Psoas muscle (tissue), 8 donors: ENCODE results near the gene KCTD2. TPM values are rescaled to one million over a fixed set of nuclear protein-coding genes. Genes with fewer than 3 reads are reported as not detected.
A peak's percentile ranks its signal among the peaks of the same experiment; 100 is the strongest.

ENCODE experiments used
- ATAC-seq, 4 donors: fragments of 200-7000 bp; cut with Tn5 transposase; one replicate each; pipeline ENCODE4 v1.9.1; 2020; ENCODE audit warnings: moderate library complexity in 3 of 4, mild to moderate bottlenecking in 2 of 4
- DNase-seq, 2 donors: peaks; one replicate each; pipeline ENCODE4 v3.0.0-alpha.2; 2020
- H3K27ac ChIP-seq: fragments of 200-600 bp; one replicate; pipeline ENCODE4 v1.8.0; 2022
- H3K27me3 ChIP-seq, 3 donors: fragments of 200-600 bp in 1 of 3; one replicate each; pipeline versions ENCODE4 v1.6.1 to v1.8.0; 2013 to 2022; ENCODE audit warnings: low read length in 2 of 3, mild to moderate bottlenecking in 2 of 3, moderate library complexity in 1 of 3; ENCODE audit not compliant: insufficient read depth in 3 of 3
- H3K36me3 ChIP-seq, 2 donors: fragments of 200-600 bp in 1 of 2; one replicate each; pipeline versions ENCODE4 v1.6.1 to v1.8.0; 2013 to 2022; ENCODE audit warnings: low read depth in 1 of 2, mild to moderate bottlenecking in 1 of 2, moderate library complexity in 1 of 2; ENCODE audit not compliant: insufficient read depth in 1 of 2
- H3K4me1 ChIP-seq: fragments of 200-600 bp; one replicate; pipeline ENCODE4 v1.8.0; 2022
- H3K4me3 ChIP-seq: fragments of 200-600 bp; one replicate; pipeline ENCODE4 v1.8.0; 2022; ENCODE audit warnings: mild to moderate bottlenecking
- H3K9me3 ChIP-seq: fragments of 200-600 bp; one replicate; pipeline ENCODE4 v1.8.0; 2022
- CTCF ChIP-seq: fragments of 200-600 bp; IDR thresholded peaks from one replicate; pipeline ENCODE4 v1.8.0; 2022; ENCODE audit warnings: antibody characterized with exemption
- WGBS, 3 donors: extraction: QIAGEN DNeasy Blood & Tissue Kit; methylation state at CpG; one replicate each; pipeline versions ENCODE4 v1.1.6 to v1.1.7; 2013; 5-methylcytosine and 5-hydroxymethylcytosine counted together
- intact Hi-C, 2 donors: fragments of 100-400 bp; cut with DNase I; formaldehyde crosslinking; loops; one replicate each; pipeline versions ENCODE4 v1.11.0 to v1.14.2; 2022
- polyA plus RNA-seq, 3 donors: library from polyadenylated mRNA; stranded (reverse); fragments of 200-250 nt; gene quantifications; one replicate each; pipeline ENCODE4 v1.2.3, GENCODE V29; 2013
- total RNA-seq, 4 donors: library from RNA; stranded (reverse); fragmentation: NEBNext Ultra II Directional in 2 of 4; extraction: Animal tissue kit (Norgen Biotek cat#: 25700) in 2 of 4; gene quantifications; one replicate each; pipeline versions ENCODE4 v1.2.1 to v1.2.4, GENCODE V29; 2021 to 2023
- donor health status: healthy with polysubstance abuse.
- donor health status: DM: no; HTN: no; CAD: no; lungs with moderate emphysema.
- donor health status: Bipolar disorder and iron deficiency.
- donor health status: healthy.
- donor health status: DM: yes; HTN: yes; CAD: no.
- donor health status: DM: no; HTN: no; CAD: no.
- donor health status: DM: no; HTN: no; CAD: no.
- donor health status: DM: yes; HTN: yes; CAD: no.

Gene KCTD2
- total and polyA plus RNA-seq, 7 donors, result 26.9 to 71.2 (median 34.5) TPM

GRCh38 chr17:75084039-75084660 lies 37.1 kb downstream of the KCTD2 start:
- no peak for TF ChIP-seq CTCF
- Histone ChIP-seq H3K36me3 (no peaks in the 10 kb centered on the region), H3K27me3 (no peaks in the 10 kb centered on the region), H3K4me1 (peaks cover 7% of the 10 kb centered on the region), H3K9me3 (no peaks in the 10 kb centered on the region), H3K27ac (no peak overlapping the region), H3K4me3 (no peak overlapping the region)
- WGBS, 3 donors, result 66 to 75% (median 67%) methylated on average over 14 of the region's 14 CpGs
- ATAC-seq, result no peak
- no peak for DNase-seq
- intact Hi-C loops, result no loop called here

GRCh38 chr17:75086496-75087181 lies 39.6 kb downstream of the KCTD2 start:
- Histone ChIP-seq H3K27ac (no peak overlapping the region), H3K27me3 (no peaks in the 10 kb centered on the region), H3K4me1 (peaks cover 19% of the 10 kb centered on the region), H3K4me3 (no peak overlapping the region), H3K9me3 (no peaks in the 10 kb centered on the region), H3K36me3 (no peaks in the 10 kb centered on the region)
- TF ChIP-seq CTCF, result no peak
- intact Hi-C loops, result no loop called here
- ATAC-seq (no peak), DNase-seq (no peak)
- 68 to 82% (median 71%) methylated on average over 15 of the region's 15 CpGs for WGBS, 3 donors

- DNase-seq (no peak), ATAC-seq (peak in 1 of 4 donors; percentile 6)
- intact Hi-C loops, result no loop called here
- Histone ChIP-seq H3K9me3 (no peaks in the 10 kb centered on the region), H3K27ac (peak overlapping the region; percentile 86), H3K4me1 (peaks cover 20% of the 10 kb centered on the region), H3K4me3 (peak overlapping the region; percentile 86), H3K27me3 (no peaks in the 10 kb centered on the region), H3K36me3 (no peaks in the 10 kb centered on the region)
- no peak for TF ChIP-seq CTCF
- 65 to 81% (median 65%) methylated on average over 11 to 12 of the region's 12 CpGs for WGBS, 3 donors
Observed at GRCh38 chr17:75087182-75087557, 40.1 kb downstream of the KCTD2 start.

- ATAC-seq (peak; percentile 82 to 88 (median 84)), DNase-seq (peak; percentile 92 to 94)
- WGBS, 3 donors, result 4 to 7% (median 5%) methylated on average over 56 to 69 of the region's 69 CpGs
- peak within 1 kb of the TSS; percentile 86 for H3K4me3 ChIP-seq
- no peaks in the 10 kb centered on the region for H3K27me3 ChIP-seq
- intact Hi-C loops, result no loop called here
- H3K9me3 ChIP-seq, result no peaks in the 10 kb centered on the region
- H3K4me1 ChIP-seq, result peaks cover 20% of the 10 kb centered on the region
- no peak for TF ChIP-seq CTCF
- no peaks in the 10 kb centered on the region for H3K36me3 ChIP-seq
- H3K27ac ChIP-seq, result peak within 1 kb of the TSS; percentile 86
Observed at GRCh38 chr17:75087558-75088453, 40.8 kb downstream of the KCTD2 start, which contains the start of gene SLC16A5. SLC16A5 (plus strand) TSS chr17:75087954; CDS start chr17:75093637, 5,683 bp downstream.
